GM23338 (cell line): ENCODE results near the gene TUBB4A. TPM values are rescaled to one million over a fixed set of nuclear protein-coding genes. Genes with fewer than 3 reads are reported as not detected.

ENCODE experiments used
- ATAC-seq: fragments of 200-7000 bp; cut with Tn5 transposase; 3 replicates; pipeline ENCODE4 v1.9.1; 2020
- DNase-seq: peaks from one replicate; pipeline ENCODE4 v3.0.0-alpha.2; 2015; ENCODE audit warnings: low spot score
- H2AFZ ChIP-seq: fragments of 200-600 bp; sonication (generic); 2 replicates; pipeline ENCODE4 v1.8.0; 2016; ENCODE audit warnings: antibody characterized with exemption, mild to moderate bottlenecking, moderate library complexity
- H3F3A ChIP-seq: fragments of 200-600 bp; sonication (generic); replicated peaks from 2 replicates; pipeline ENCODE4 v1.8.0; 2017; ENCODE audit warnings: antibody characterized with exemption, mixed run types, low read depth
- H3K27ac ChIP-seq: fragments of 200-600 bp; sonication (generic); 2 replicates; pipeline ENCODE4 v1.6.1; 2016; ENCODE audit warnings: low read depth
- H3K27me3 ChIP-seq: fragments of 200-600 bp; sonication (generic); 2 replicates; pipeline ENCODE4 v1.8.0; 2016; ENCODE audit warnings: mild to moderate bottlenecking, mixed run types, moderate library complexity; ENCODE audit not compliant: insufficient read depth
- H3K36me3 ChIP-seq: fragments of 200-600 bp; sonication (generic); 2 replicates; pipeline ENCODE4 v1.8.0; 2016; ENCODE audit warnings: mild to moderate bottlenecking; ENCODE audit not compliant: insufficient read depth
- H3K4me1 ChIP-seq: fragments of 200-600 bp; sonication (generic); 2 replicates; pipeline ENCODE4 v1.8.0; 2016; ENCODE audit warnings: mild to moderate bottlenecking, moderate library complexity; ENCODE audit not compliant: insufficient read depth
- H3K4me2 ChIP-seq: fragments of 200-600 bp; sonication (generic); 2 replicates; pipeline ENCODE4 v1.7.1; 2017; ENCODE audit warnings: mixed run types
- H3K4me3 ChIP-seq: fragments of 200-600 bp; sonication (generic); 2 replicates; pipeline ENCODE4 v1.6.1; 2016; ENCODE audit warnings: mixed run types
- H3K79me2 ChIP-seq: fragments of 200-600 bp; sonication (generic); replicated peaks from 2 replicates; pipeline ENCODE4 v1.8.0; 2017; ENCODE audit warnings: mild to moderate bottlenecking; ENCODE audit not compliant: insufficient read depth
- H3K9me2 ChIP-seq: fragments of 200-600 bp; sonication (generic); 2 replicates; pipeline ENCODE4 v1.8.0; 2017; ENCODE audit not compliant: insufficient read depth
- H4K20me1 ChIP-seq: fragments of 200-600 bp; sonication (generic); replicated peaks from 2 replicates; pipeline ENCODE4 v1.8.0; 2017; ENCODE audit warnings: mild to moderate bottlenecking; ENCODE audit not compliant: insufficient read depth
- H3K27ac Mint-ChIP-seq: 2 replicates; pipeline ENCODE4 v1.8.0; 2020; ENCODE audit warnings: inconsistent platforms, mild to moderate bottlenecking, moderate library complexity, mixed read lengths
- H3K27me3 Mint-ChIP-seq: 3 replicates; pipeline ENCODE4 v1.8.0; 2022; ENCODE audit warnings: low read depth, mild to moderate bottlenecking, moderate library complexity, mixed read lengths, inconsistent platforms; ENCODE audit not compliant: insufficient read depth, poor library complexity
- H3K36me3 Mint-ChIP-seq: 3 replicates; pipeline ENCODE4 v1.8.0; 2021; ENCODE audit warnings: low read depth, mild to moderate bottlenecking, inconsistent platforms, moderate library complexity, mixed read lengths
- H3K4me1 Mint-ChIP-seq: 3 replicates; pipeline ENCODE4 v1.8.0; 2020; ENCODE audit warnings: mild to moderate bottlenecking, inconsistent platforms, mixed read lengths
- H3K4me3 Mint-ChIP-seq: 3 replicates; pipeline ENCODE4 v1.8.0; 2021; ENCODE audit warnings: moderate library complexity, mild to moderate bottlenecking, inconsistent platforms, mixed read lengths
- H3K9me3 Mint-ChIP-seq: 3 replicates; pipeline ENCODE4 v1.8.0; 2020; ENCODE audit warnings: moderate library complexity, mild to moderate bottlenecking, inconsistent platforms, mixed read lengths
- CREB1 ChIP-seq: fragments of 250-450 bp; sonication (Bioruptor Pico); IDR thresholded peaks from 2 replicates; pipeline ENCODE4 v1.5.0; 2020; ENCODE audit warnings: low read depth, mild to moderate bottlenecking, moderate library complexity
- CTCF ChIP-seq, 2 experiments: fragments of 200-600 bp in 1 of 2; sonication (generic) in 1 of 2; conservative IDR thresholded peaks; 2 replicates each; pipeline versions ENCODE4 v1.5.1 to v1.6.1; 2016 to 2017; ENCODE audit warnings: antibody characterized with exemption in 2 of 2, low read depth in 2 of 2, mild to moderate bottlenecking in 2 of 2, moderate library complexity in 1 of 2
- EZH2 ChIP-seq: fragments of 200-600 bp; sonication (generic); IDR thresholded peaks from one replicate; pipeline ENCODE4 v1.8.0; 2017; ENCODE audit warnings: antibody characterized with exemption, mild to moderate bottlenecking, low read depth; ENCODE audit not compliant: unreplicated experiment
- JUNB ChIP-seq: IDR thresholded peaks from one replicate; pipeline ENCODE4 v1.6.1; 2016; ENCODE audit warnings: antibody characterized with exemption; ENCODE audit not compliant: unreplicated experiment
- NANOG ChIP-seq: IDR thresholded peaks from 2 replicates; pipeline ENCODE4 v1.6.1; 2016; ENCODE audit warnings: antibody characterized with exemption, borderline replicate concordance
- polyA plus RNA-seq: library from polyadenylated mRNA; unstranded; fragments of >200 nt; fragmentation: Nextera tagmentation; extraction: Ambion mirVana; gene quantifications from 2 replicates; pipeline ENCODE4 v1.2.1, GENCODE V29; 2016
- total RNA-seq: library from RNA; depleted of rRNA; stranded (reverse); fragments of >200 nt; shearing (Covaris generic); gene quantifications from 2 replicates; pipeline ENCODE4 v1.2.3, GENCODE V29; 2014
- TF ChIP-seq, protein P1 (sequence below): fragments of 250-450 bp; sonication (Bioruptor Pico); IDR thresholded peaks from 2 replicates; pipeline ENCODE4 v1.5.0; 2020; ENCODE audit warnings: mild to moderate bottlenecking, moderate library complexity
- TF ChIP-seq, protein P2 (sequence below): IDR thresholded peaks from one replicate; pipeline ENCODE4 v1.6.1; 2018; ENCODE audit warnings: antibody characterized with exemption; ENCODE audit not compliant: unreplicated experiment

TUBB4A gene
- total and polyA plus RNA-seq, 2 experiments from 2014 or later = 32.9 to 41.7 TPM

GRCh38 chr19:6450166-6450565, 51.9 kb downstream of the TUBB4A start:
- Histone ChIP-seq H3K4me3 (no peak overlapping the region), H3F3A (no peaks in the 10 kb centered on the region), H3K4me2 (no peak overlapping the region), H3K27ac (no peak overlapping the region), H3K4me1 (no peaks in the 10 kb centered on the region), H4K20me1 (no peaks in the 10 kb centered on the region; the same call in 1 of the 2 replicates), H3K79me2 (no peaks in the 10 kb centered on the region), H3K36me3 (peaks cover 11% of the 10 kb centered on the region; the same call in 1 of the 2 replicates), H3K9me2 (no peaks in the 10 kb centered on the region), H2AFZ (no peak overlapping the region), H3K27me3 (no peaks in the 10 kb centered on the region)
- H3K36me3 Mint-ChIP-seq = peaks cover 42% of the 10 kb centered on the region
- H3K4me1 Mint-ChIP-seq = no peaks in the 10 kb centered on the region
- H3K4me3 Mint-ChIP-seq = no peak overlapping the region
- ATAC-seq = no peak
- TF ChIP-seq, protein P1, sequence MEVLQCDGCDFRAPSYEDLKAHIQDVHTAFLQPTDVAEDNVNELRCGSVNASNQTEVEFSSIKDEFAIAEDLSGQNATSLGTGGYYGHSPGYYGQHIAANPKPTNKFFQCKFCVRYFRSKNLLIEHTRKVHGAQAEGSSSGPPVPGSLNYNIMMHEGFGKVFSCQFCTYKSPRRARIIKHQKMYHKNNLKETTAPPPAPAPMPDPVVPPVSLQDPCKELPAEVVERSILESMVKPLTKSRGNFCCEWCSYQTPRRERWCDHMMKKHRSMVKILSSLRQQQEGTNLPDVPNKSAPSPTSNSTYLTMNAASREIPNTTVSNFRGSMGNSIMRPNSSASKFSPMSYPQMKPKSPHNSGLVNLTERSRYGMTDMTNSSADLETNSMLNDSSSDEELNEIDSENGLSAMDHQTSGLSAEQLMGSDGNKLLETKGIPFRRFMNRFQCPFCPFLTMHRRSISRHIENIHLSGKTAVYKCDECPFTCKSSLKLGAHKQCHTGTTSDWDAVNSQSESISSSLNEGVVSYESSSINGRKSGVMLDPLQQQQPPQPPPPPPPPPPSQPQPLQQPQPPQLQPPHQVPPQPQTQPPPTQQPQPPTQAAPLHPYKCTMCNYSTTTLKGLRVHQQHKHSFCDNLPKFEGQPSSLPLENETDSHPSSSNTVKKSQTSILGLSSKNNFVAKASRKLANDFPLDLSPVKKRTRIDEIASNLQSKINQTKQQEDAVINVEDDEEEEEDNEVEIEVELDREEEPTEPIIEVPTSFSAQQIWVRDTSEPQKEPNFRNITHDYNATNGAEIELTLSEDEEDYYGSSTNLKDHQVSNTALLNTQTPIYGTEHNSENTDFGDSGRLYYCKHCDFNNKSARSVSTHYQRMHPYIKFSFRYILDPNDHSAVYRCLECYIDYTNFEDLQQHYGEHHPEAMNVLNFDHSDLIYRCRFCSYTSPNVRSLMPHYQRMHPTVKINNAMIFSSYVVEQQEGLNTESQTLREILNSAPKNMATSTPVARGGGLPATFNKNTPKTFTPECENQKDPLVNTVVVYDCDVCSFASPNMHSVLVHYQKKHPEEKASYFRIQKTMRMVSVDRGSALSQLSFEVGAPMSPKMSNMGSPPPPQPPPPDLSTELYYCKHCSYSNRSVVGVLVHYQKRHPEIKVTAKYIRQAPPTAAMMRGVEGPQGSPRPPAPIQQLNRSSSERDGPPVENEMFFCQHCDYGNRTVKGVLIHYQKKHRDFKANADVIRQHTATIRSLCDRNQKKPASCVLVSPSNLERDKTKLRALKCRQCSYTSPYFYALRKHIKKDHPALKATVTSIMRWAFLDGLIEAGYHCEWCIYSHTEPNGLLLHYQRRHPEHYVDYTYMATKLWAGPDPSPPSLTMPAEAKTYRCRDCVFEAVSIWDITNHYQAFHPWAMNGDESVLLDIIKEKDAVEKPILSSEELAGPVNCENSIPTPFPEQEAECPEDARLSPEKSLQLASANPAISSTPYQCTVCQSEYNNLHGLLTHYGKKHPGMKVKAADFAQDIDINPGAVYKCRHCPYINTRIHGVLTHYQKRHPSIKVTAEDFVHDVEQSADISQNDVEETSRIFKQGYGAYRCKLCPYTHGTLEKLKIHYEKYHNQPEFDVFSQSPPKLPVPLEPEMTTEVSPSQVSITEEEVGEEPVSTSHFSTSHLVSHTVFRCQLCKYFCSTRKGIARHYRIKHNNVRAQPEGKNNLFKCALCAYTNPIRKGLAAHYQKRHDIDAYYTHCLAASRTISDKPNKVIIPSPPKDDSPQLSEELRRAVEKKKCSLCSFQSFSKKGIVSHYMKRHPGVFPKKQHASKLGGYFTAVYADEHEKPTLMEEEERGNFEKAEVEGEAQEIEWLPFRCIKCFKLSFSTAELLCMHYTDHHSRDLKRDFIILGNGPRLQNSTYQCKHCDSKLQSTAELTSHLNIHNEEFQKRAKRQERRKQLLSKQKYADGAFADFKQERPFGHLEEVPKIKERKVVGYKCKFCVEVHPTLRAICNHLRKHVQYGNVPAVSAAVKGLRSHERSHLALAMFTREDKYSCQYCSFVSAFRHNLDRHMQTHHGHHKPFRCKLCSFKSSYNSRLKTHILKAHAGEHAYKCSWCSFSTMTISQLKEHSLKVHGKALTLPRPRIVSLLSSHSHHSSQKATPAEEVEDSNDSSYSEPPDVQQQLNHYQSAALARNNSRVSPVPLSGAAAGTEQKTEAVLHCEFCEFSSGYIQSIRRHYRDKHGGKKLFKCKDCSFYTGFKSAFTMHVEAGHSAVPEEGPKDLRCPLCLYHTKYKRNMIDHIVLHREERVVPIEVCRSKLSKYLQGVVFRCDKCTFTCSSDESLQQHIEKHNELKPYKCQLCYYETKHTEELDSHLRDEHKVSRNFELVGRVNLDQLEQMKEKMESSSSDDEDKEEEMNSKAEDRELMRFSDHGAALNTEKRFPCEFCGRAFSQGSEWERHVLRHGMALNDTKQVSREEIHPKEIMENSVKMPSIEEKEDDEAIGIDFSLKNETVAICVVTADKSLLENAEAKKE (CRISPR knock-in tag) = no peak
- TF ChIP-seq CREB1 (CRISPR knock-in tag) = no peak
- TF ChIP-seq, protein P2, sequence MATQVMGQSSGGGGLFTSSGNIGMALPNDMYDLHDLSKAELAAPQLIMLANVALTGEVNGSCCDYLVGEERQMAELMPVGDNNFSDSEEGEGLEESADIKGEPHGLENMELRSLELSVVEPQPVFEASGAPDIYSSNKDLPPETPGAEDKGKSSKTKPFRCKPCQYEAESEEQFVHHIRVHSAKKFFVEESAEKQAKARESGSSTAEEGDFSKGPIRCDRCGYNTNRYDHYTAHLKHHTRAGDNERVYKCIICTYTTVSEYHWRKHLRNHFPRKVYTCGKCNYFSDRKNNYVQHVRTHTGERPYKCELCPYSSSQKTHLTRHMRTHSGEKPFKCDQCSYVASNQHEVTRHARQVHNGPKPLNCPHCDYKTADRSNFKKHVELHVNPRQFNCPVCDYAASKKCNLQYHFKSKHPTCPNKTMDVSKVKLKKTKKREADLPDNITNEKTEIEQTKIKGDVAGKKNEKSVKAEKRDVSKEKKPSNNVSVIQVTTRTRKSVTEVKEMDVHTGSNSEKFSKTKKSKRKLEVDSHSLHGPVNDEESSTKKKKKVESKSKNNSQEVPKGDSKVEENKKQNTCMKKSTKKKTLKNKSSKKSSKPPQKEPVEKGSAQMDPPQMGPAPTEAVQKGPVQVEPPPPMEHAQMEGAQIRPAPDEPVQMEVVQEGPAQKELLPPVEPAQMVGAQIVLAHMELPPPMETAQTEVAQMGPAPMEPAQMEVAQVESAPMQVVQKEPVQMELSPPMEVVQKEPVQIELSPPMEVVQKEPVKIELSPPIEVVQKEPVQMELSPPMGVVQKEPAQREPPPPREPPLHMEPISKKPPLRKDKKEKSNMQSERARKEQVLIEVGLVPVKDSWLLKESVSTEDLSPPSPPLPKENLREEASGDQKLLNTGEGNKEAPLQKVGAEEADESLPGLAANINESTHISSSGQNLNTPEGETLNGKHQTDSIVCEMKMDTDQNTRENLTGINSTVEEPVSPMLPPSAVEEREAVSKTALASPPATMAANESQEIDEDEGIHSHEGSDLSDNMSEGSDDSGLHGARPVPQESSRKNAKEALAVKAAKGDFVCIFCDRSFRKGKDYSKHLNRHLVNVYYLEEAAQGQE = no peak
- no peak for TF ChIP-seq JUNB
- no peak for TF ChIP-seq EZH2
- TF ChIP-seq CTCF (conservative IDR thresholded peaks at IDR 0.05; ENCODE audit: low read depth in 2 of 2) = no peak
- TF ChIP-seq NANOG = no peak
- peaks cover 12% of the 10 kb centered on the region for H3K9me3 Mint-ChIP-seq
- H3K27me3 Mint-ChIP-seq = peaks cover 4% of the 10 kb centered on the region
- no peak overlapping the region for H3K27ac Mint-ChIP-seq
- DNase-seq = no peak
